Measurements from ENCODE around the gene NHSL1. TPM values are rescaled to one million over a fixed set of nuclear protein-coding genes. Genes with fewer than 3 reads are reported as not detected.

NHSL1 gene
- total and polyA plus RNA-seq, 2 of the 8 experiments (the other 6 are each of a cell fraction or from before 2014, with no cell fraction given), result 7.2 to 32.4 TPM

- ChIA-PET POLR2A (ENCODE audit: partially characterized antibody) (no interaction called here), CTCF (ENCODE audit: partially characterized antibody) (interaction anchor here (0.6 to 1.5 kb wide), 6 partner anchors 15 to 314 kb away, joined by 3 to 4 read pairs (median 3); no protein-coding TSS in a partner anchor)
- Histone ChIP-seq H2BK12ac (ENCODE audit: low read depth, low read length) (no peak overlapping the region), H3K9ac (replicated peaks in 1 of 4; ENCODE audit: extremely low read depth in 1 of 4, low read depth in 3 of 4, low read length in 3 of 4) (no peak overlapping the region), H3K4ac (replicated peaks; ENCODE audit: insufficient read length, low read depth, low read length) (no peak overlapping the region), H3K14ac (ENCODE audit: insufficient read length) (no peak overlapping the region), H2BK15ac (ENCODE audit: low read length) (no peak overlapping the region), H4K91ac (replicated peaks; ENCODE audit: insufficient read length, low read length) (no peak overlapping the region), H2AK5ac (ENCODE audit: low read depth, low read length) (no peak overlapping the region), H3K4me3 (ENCODE audit: extremely low read depth in 1 of 4, insufficient read depth in 2 of 4, low read depth in 3 of 4, low read length in 4 of 4) (no peak overlapping the region), H2BK5ac (ENCODE audit: low read depth, low read length) (no peak overlapping the region), H4K8ac (ENCODE audit: extremely low read depth, insufficient read depth, low read length) (no peak overlapping the region), H3K27ac (ENCODE audit: low read depth, low read length) (no peak overlapping the region), H2BK20ac (ENCODE audit: low read length) (no peak overlapping the region), H2AFZ (ENCODE audit: low read length) (no peak overlapping the region), H3K79me1 (ENCODE audit: low read depth, low read length) (no peaks in the 10 kb centered on the region), H3K23ac (ENCODE audit: insufficient read length) (no peak overlapping the region), H3K4me1 (replicated peaks in 1 of 4; ENCODE audit: control insufficient read depth in 3 of 4, insufficient read depth in 4 of 4, low read length in 3 of 4) (no peaks in the 10 kb centered on the region), H3K79me2 (ENCODE audit: control insufficient read depth in 1 of 2, insufficient read depth in 2 of 2, low read length in 2 of 2) (no peaks in the 10 kb centered on the region), H4K5ac (ENCODE audit: insufficient read length, low read depth, low read length) (no peak overlapping the region), H3K27me3 (replicated peaks in 1 of 4; ENCODE audit: control insufficient read depth in 3 of 4, extremely low read depth in 1 of 4, insufficient read depth in 3 of 4, low read length in 3 of 4) (no peaks in the 10 kb centered on the region), H3K56ac (replicated peaks; ENCODE audit: insufficient read length, low read depth, low read length) (no peak overlapping the region), H4K20me1 (replicated peaks in 1 of 2; ENCODE audit: control insufficient read depth in 1 of 2, insufficient read depth in 2 of 2, low read length in 2 of 2) (no peaks in the 10 kb centered on the region), H3K36me3 (ENCODE audit: control insufficient read depth in 2 of 4, insufficient read depth in 4 of 4, low read length in 3 of 4) (peaks cover 0 to 19% (median 7%) of the 10 kb centered on the region in 4 experiments; a peak in 5 of 8 replicates), H3K18ac (ENCODE audit: extremely low read depth, low read length) (no peak overlapping the region), H2BK120ac (replicated peaks; ENCODE audit: low read depth, low read length) (no peak overlapping the region), H3K23me2 (ENCODE audit: low read depth, low read length) (0 out of 2 replicates have a peak, but pooled peaks cover 2% of the 10 kb centered on the region), H3K9me3 (ENCODE audit: insufficient read depth in 2 of 2, low read depth in 1 of 2, low read length in 1 of 2) (no peaks in the 10 kb centered on the region), H3K4me2 (ENCODE audit: insufficient read depth in 1 of 2, low read depth in 2 of 2, low read length in 2 of 2) (no peak overlapping the region)
- WGBS, 2 experiments (ENCODE audit: extremely low coverage in 1 of 2, insufficient coverage in 1 of 2, insufficient read length in 1 of 2, insufficient replicate concordance in 2 of 2, low coverage in 1 of 2, low lambda C conversion rate in 2 of 2, missing lambda C conversion rate in 1 of 2), result 93% methylated on average over 1 of the region's 1 CpG; no CpG with 5 or more reads in 1 of the 2 experiments
- DNase-seq (ENCODE audit: low read depth in 1 of 2, low spot score in 2 of 2) (no peak), FAIRE-seq (no peak)
- TF ChIP-seq SIX5 (IDR thresholded peaks at IDR 0.05; ENCODE audit: low read depth, low read length) (no peak), GTF2F1 (IDR thresholded peaks at IDR 0.05; ENCODE audit: borderline replicate concordance, low read depth, low read length) (no peak), TBP (IDR thresholded peaks at IDR 0.05; ENCODE audit: low read depth, low read length) (no peak), NANOG (IDR thresholded peaks at IDR 0.05; ENCODE audit: insufficient read depth, low read depth, low read length, poor library complexity, severe bottlenecking) (no peak), RNF2 (IDR thresholded peaks at IDR 0.05; ENCODE audit: borderline replicate concordance, low read depth, low read length, missing control alignments, poor library complexity, severe bottlenecking) (no peak), RFX5 (IDR thresholded peaks at IDR 0.05; ENCODE audit: borderline replicate concordance, low read depth, low read length) (no peak)
Observed at GRCh38 chr6:138465007-138465645, 34.2 kb downstream of the NHSL1 start.
